GM19238 (cell line): ENCODE results near the gene STIL.
"Not testable (repeated sequence)": the region's sequence is repeated elsewhere in the genome, so short reads cannot be mapped to it uniquely, and the experiment has no call there.

Experiments
- DNase-seq: peaks from one replicate; pipeline ENCODE4 v3.0.0; 2011; ENCODE audit warnings: low spot score; ENCODE audit not compliant: insufficient read length

The STIL gene

DNA sequence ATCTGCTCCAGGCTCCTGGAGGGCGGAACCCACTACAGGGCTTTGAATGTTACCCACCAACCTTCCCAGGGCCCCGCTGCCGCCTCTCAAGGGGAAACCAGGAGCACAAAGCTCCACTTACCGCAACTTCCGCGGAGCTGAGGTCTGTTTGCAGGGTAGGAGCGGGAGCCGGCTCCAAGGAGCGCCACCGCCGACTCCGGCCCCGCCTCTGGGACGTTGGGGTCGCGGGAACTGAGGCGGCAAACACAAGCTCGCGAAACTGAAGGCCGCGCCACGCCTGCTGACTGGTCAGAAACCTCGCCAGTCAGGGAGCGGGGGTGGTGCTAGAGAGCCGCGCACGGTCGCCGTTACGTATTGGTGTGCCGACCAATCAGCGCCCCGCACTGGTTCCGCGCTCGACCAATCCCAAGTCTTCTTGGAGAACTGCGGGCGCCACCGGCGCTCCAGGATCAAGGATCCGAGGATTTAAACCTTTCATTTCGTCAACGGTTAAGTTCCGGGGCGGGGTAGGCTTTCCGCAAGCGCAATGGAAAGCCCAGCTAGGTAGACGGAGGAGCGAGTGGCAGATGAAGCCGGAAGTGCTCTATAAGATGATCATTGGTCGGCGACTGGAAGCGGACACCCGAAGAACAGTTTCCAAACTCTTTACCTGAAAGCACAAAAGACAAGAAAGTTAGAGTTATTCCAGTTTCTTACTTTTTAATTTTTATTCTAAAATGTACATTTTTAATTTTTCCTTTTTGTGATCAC is at the start of gene STIL:
Gene STIL (minus strand): TSS at position 233 of the 750 bp plus-strand sequence. CDS start 3,828 bp downstream, outside the sequence.
- peak; percentile 94 for DNase-seq

DNA sequence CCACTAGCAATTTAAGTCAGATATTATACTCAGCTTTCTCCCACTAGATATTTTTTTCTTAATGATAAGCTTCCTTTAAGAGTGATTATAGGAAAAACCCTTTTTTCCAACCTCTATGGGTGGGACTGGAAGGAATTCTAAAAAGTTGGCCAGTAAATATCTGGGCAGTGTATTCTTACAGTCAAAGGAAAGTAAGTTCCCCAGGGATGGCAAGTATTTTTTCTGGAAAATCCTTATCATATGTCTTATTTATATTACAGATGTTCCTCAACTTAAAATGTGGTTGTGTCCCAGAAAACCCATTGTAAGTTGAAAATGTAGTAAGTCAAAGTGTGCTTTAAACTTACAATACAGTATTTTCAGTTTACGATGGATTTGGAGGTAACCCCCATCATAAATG is 48.9 kb upstream of the STIL start:
- DNase-seq = no peak

DNA sequence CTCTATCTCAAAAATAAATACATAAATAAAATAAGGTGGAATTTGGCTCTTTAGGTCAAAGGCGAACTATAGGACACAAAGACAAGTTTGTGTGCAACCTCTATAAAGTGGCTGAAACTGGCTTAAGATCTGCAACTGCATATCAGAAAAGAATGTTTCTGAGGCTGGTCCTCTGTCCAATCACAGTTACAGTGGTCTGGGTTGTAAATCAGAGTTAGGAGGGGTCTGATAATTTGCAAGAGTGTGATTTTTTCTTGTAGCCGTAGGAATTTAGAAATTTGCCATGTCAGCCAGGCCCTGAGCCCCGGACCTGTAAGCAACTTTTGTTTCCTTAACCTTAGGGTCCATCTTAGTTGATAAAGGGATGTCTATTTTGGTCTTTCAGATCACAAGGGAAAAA is 47.4 kb upstream of the STIL start:
- no peak for DNase-seq

DNA sequence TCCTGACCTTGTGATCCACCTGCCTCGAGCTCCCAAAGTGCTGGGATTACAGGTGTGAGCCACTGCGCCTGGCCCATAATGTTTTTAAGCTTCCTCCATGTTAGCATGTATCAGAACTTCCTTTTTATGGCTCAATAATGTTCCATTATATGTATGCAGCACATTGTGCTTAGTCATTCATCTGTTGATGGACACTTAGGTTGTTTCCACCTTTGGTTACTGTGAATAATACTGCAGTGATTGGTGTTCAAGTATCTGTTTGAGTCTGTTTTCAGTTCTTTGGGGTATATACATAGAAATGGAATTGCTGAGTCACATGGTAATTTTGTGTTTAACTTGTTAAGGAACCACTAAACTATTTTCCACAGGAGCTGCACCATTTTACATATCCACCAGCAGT is 37.4 kb upstream of the STIL start:
- no peak for DNase-seq

DNA sequence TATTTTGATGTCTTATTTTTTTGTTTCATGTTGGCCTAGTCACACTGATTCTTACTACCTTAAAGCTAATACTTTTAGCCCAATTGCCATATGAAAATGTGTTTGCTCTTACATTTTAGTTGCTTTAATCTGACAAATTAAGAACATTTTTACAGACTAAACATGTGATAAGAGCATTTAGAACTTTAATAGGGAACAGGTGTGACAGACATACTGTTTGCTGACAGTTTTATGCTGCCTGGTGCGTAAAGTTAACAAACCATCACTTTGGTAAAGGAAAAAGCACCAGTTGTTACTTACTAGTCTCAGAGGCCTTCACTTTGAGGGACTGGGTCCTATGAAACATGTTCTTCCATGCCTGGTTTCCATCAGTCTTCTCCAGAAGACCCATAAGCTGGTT is 34.3 kb upstream of the STIL start:
- no peak for DNase-seq

DNA sequence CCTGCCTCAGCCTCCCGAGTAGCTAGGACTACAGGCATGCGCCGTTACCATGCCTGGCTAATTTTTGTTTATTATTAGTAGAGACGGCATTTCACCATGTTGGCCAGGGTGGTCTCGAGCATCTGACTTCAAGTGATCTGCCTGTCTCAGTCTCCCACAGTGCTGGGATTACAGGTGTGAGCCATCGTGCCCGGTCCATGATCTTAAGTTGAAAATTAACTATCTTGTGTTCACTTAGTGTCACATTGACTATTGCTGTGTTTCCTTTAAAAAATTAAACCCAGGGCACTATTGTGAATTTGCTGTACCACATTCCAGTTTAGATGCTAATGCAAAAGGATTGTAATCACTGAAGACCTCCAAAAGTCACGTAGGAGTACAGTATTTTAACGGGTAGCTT is 33.8 kb upstream of the STIL start:
- DNase-seq = no peak

DNA sequence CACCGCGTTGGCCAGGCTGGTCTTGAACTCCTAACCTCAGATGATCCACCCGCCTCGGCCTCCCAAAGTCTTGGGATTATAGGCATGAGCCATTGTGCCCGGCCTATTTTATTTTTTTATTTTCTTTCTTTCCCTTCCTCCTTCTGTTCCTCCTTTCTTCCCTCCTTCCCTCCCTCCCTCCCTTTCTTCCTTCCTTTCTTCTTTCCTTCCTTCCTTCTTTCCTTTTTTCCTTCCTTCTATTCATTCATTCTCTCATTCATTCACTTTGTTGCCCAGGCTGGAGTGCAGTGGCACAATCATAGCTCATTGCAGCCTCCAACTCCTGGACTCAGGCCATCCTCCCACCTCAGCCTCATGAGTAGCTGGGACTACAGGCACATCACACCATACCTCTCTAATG is 33.0 kb upstream of the STIL start:
- not testable (repeated sequence) for DNase-seq

DNA sequence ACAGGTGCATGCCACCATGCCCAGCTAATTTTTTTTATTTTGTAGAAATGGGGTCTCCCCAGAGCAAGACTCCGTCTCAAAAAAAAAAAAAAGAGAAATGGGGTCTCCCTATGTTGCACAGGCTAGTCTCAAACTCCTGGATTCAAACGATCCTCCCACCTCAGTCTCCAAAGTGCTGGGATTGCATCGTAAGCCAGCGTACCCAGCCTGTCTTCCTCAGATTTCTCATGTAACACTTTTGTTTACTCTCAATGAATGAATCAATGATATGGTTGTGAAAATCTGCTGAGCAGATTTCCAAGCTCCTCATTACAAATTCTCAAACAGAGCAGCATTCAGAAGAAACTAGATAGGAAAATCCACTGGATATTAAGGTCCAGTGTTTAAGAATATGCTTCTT is 26.3 kb upstream of the STIL start:
- no peak for DNase-seq

DNA sequence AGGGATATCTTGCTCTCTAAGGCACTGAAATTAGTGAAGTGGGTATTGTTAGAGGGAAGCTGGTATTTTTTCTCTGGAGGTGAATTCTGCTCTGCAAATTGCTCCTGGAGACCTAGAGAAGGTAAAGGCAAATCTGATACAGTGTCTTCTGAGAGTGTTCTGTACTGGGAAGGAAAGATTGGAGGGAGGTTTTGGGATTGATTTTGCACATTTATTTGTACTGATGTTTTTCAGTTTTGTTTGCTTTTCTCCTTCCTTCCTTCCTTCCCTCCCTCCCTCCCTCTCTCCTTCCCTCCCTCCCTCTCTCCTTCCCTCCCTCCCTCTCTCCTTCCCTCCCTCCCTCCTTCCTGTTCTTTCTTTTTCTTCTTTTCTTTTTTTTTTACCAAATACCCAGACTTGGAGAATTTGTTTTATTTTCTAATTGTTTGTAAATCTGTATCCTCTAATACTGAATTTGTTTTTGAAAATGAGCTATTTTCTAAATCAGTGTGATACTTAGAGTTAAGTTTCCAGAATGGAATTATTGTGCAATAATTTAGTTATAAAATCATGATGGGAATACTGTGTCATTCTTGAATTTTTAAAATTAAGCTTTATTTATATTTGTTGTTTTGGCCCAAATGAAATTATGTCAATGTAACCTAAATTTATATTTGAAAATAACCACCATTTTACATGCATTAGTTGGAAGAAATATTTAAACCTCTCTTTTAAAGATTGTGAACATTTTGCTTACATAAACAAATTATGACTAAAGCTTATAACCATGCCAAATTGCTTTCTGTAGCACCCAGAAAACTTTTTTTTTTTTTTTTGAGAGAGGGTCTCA is 24.5 kb upstream of the STIL start:
- DNase-seq = no peak

DNA sequence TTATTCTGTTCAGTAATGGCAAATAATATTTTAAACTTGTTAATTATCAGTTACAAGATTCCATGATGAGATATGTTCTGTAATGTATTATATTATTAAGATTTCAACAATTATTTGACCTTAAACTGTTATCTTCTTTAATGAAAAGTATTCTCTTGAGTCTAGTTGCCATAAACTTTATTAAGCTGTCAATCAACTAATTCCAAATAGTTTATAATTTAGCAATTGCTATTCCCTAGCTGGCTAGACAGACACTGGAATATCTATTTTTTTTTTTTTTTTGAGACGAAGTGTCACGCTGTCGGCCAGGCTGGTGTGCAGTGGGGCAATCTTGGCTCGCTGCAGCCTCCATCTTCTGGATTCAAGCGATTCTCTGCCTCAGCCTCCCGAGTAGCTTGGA is 23.4 kb upstream of the STIL start:
- no peak for DNase-seq

DNA sequence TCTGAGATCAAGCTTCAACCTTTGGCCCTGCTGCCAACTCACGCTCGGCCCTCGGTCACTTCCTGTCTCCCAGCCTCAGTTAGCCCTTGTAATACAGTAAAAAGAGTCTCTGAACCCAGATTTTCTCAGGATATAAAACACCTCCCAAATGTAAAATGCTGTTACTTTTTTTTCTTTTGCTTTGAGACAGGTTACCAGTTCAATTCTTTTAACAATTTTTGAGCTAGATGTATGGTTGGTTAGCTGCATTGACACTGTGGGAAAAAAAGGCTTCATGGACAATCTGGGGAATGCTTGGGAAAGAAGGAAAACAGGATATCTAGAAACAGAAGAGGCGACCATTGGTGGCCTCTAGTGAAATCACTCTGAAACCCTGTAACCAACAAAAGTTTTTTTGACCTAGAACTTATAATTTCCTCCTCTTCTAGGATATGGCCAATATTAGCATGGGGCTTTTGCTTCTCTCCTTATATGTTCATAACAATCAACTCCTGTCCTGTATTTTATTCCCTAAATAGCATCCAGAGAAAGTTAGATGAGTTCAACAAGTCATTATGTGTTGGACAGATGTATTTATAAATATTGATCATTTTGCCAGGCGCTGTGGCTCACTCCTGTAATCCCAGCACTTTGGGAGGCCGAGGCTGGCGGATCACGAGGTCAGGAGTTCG is 21.0 kb upstream of the STIL start:
- DNase-seq = no peak

DNA sequence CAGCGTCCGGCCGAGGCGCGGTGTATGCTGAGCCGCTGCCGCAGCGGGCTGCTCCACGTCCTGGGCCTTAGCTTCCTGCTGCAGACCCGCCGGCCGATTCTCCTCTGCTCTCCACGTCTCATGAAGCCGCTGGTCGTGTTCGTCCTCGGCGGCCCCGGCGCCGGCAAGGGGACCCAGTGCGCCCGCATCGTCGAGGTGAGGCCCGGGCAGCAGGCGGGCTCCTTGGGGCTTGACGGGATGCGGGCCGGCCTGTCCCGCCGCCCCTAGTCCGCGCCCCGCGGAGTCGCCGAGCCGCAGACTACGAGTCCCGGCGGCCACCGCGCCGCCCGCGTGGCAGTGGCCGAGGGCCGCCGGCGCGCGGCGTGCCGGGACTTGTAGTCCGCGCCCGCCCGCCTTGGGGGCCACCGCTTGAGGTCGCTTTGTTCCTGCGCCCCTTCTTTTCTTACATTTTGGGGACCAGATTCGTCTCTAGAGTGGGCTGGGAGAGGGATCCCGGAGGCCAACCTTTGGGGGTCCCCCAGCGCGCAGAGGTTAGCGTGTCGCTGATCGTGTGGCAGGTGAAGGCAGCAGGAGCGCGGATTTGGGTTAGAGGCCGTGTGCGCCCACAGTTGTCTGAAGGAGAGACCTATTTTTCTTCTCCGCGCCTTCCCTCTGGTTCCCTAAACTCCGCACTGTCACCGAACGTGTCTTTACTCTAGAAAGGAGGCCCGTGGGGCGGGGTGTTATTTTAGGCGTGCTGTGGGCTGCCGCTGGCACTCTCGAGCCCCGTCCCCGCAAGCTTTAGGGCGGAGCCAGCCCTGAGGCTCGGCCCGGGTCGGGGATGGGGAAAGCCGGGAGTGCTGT is 20.2 kb upstream of the STIL start:
- peak; percentile 92 for DNase-seq

DNA sequence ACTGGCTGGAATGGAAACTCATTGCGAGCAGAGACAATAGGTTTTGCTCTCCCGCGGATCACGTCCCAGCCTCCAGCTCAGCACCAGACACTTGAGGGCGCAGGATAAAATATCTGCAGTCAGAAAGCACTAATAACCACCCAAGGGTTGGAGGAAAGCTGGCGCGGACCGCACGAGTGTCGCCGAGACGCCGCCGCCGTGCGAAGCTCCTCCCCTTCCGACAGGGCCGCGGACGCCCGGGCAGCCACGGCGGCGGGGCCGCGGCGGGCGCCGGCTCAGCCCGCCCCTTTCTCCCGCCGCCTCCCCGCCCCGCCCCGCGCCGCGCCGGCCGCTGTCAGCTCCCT is 19.6 kb upstream of the STIL start, which contains the start of gene CMPK1:
Gene CMPK1 (plus strand): TSS at position 213 of the 344 bp plus-strand sequence. CDS start 156 bp downstream, outside the sequence.
- peak; percentile 76 for DNase-seq

DNA sequence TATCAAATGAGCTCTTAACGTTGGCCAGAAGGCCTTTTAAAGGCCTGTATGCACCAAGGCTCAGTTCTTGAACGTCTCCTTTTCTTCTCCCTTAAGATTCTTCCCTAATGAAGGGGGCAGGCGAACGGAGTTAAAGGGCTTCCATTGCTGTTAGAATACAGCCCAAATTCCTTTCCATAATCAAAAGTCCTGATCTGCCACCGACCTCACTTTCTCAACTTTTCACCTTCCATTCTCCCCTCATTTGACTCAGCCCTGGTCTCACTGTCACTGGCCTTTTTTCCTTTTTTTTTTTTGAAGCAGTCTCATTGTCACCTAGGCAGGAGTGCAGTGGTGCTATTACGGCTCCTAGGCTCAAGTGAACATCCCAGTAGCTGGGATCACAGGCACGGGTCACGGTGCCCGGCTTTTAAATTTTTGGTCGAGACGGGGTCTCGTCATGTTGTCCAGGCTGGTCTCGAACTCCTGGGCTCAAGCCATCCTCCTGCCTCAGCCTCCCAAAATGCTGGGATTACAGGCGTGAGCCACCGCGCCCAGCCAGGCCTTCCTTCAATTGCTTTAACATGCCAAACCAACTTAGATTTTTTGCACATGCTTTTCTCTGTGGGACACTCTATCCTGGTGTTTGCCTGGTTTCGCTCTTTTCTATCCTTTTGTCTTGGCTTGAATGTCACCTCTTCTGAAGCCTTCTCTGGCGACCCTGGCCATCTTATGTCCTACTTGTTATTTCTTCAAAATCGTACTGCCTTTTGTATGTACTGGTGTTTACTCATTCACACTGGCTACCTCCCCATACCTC is 19.0 kb upstream of the STIL start:
- DNase-seq = no peak

DNA sequence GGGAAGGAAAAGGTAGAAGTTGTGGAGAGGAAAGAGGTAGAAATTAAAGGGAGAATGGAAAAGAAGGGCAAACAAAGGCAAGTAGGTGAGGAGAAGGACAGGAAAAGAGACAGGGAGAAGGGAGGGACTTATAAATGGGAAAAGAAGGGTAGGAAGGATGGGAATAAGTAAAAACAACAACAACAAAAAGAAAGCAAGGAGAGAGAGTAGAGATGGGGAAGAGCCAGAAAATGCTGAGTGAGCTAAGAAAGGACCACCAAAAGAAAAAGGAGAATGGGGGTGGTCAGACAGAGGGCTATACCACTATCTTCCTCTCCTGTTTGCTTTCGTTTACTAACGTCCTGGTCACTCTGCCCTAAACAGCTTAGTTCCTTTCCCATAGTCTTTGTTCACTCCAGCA is 17.9 kb upstream of the STIL start:
- DNase-seq = no peak

DNA sequence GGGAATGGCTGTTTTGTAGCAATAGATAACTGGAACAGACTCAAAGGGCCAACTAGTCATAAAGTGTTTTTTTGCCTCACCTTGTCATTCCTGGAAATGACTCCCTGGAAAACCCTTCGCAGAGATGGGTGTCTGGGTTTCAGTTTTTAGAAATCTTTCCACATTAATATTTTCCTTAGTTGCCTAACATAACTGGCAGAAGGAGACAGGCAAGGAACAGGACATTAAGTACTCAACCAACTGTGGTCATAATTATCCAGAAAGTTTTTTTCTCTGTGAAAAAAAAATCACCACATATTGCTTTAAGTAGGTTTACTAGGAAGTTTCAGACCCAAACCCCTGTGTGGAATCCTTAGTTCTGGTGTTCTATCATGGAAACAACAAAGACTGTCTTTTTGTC is 16.3 kb upstream of the STIL start:
- no peak for DNase-seq

DNA sequence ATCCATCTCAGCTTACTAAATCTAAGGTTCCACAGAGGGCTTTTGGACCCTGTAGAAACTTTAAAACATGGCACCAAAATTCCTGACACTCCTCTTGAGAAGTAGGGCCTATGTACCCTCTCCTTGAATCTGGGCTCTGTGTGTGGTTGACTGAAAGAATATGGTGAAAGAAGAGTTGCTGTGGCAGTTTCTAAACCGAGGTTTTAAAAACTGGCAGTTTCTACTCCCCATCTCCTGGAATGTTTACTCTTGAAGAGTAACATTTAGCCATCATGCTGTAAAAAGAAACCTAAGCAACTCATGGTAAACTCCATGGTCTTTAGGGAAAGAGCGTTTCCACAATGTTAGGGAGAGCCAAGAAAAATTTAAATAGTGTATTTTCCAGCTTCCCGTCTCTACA is 15.0 kb upstream of the STIL start:
- no peak for DNase-seq

DNA sequence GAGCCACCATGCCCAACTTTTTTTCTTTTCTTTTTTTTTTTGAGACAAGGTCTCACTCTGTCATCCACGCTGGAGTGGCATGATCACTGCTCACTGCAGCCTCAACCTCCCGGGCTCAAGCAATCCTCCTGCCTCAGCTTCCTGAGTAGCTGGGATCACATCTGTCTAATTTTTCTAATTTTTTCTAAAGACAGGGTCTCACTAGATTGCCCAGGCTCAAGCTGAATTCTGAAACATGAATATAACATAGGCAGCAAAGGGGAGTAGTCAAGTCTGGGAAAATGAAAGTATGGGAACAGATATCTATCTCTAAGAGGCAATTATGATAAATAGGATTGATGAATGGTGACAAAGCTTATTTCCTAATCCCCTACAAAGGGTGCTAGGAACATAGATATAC is 12.3 kb upstream of the STIL start:
- no peak for DNase-seq

DNA sequence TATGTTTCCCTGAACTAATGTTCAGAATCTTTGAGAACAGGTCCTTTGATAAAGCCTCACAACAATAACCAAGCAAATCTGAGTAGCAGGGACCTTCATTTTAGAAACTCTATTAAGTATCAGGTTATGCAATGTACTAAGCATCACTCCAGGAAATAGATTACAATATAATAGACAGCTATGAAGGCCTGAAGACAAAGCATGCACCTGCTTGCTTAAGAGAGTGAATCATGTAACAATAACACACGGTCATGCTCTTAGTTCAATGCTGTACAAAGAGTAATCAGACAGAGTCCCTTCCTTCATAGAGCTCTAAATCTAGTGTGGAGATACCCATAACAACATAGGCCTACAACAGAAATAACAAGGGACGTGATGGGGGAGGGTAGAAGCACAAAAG is 11.6 kb upstream of the STIL start:
- no peak for DNase-seq

DNA sequence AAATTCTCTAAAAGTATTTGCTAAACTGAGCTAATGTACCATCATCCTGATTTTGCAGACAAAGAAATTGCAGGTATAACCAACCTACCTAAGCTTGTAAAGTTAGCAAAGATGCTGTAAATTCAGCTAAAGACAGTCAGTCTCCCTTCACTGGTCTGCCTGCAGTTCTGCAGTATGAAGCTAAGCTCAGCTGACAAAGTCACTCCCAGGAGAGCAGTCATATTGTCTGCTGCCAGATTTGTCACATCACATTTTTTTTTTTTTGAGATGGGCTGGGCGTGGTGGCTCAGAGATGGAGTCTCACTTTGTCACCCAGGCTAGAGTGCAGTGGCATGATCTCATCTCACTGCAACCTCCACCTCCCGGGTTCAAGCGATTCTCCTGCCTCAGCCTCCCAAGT is 10.7 kb upstream of the STIL start:
- no peak for DNase-seq
